ENCODE results near the gene MKI67. TPM values are rescaled to one million over a fixed set of nuclear protein-coding genes. Genes with fewer than 3 reads are reported as not detected.
A peak's percentile ranks its signal among the peaks of the same experiment; 100 is the strongest.

MKI67 gene
- polyA plus RNA-seq, 2 of the 4 experiments (the other 2 are of a cell fraction): 33.8 to 51.7 TPM

DNA sequence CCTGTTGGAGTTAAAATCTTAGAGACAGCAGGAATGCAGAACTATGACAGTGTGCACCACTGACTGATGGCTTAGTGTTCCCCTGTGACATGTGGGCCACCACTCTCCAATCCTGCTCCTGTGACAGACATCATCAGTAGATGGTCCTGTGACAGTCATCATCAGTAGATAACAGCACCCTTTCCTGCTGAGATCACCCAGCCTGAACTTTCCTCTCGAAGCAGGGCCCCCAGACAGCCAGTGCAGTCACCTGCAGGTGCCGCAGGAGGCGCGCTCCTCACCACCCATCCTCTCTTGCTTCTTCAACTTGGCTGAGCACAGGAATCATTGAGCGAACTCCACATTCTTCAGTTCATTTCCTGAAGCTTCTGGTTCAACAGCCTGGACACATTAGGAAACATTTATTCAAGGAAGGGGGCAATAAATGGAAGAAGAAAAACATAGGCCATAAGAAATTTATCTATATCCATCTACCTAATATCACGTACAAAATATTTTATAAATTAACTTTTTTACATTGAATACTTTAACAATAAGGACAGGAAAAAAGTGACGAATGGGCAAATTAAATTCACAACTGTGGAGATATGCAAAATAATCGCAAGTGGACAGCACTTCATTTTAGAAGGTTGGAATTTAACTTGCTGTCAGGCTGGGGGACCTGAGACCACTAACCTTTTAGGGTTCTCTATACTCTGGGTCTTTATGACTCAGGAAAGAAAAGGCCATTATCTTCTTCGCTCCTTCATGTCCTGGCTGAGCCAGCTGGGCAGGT lies 32.0 kb upstream of the MKI67 start:
- no peaks in the 10 kb centered on the region for H3K9me3 ChIP-seq
- ChIA-PET CTCF (interaction anchor here (1.4 to 6.0 kb wide), 3 partner anchors 8 to 53 kb away, joined by 4 to 33 read pairs (median 8); no protein-coding TSS in a partner anchor), POLR2A (no interaction called here)
- WGBS (ENCODE audit: missing lambda C conversion rate): 74% methylated on average over 9 of the region's 9 CpGs
- peak overlapping the region; percentile 58; a peak in 5 of 6 replicates for H3K27ac ChIP-seq
- FAIRE-seq (no peak), DNase-seq (ENCODE audit: low read depth in 1 of 2, low spot score in 1 of 2) (no peak), ATAC-seq (no peak)
- H3K4me2 ChIP-seq: no peak overlapping the region
- peaks cover 21% of the 10 kb centered on the region for H3K4me1 ChIP-seq
- no peak for TF ChIP-seq BCL3 (IDR thresholded peaks at IDR 0.05)
- peak; percentile 58 for TF ChIP-seq MAFK (IDR thresholded peaks at IDR 0.05; ENCODE audit: partially characterized antibody)
- TF ChIP-seq EHF (CRISPR knock-in tag; IDR thresholded peaks at IDR 0.05): no peak
- no peak for TF ChIP-seq CHD4 (IDR thresholded peaks at IDR 0.05; ENCODE audit: borderline replicate concordance)
- no peak for TF ChIP-seq ZC3H11A (IDR thresholded peaks at IDR 0.05)
- TF ChIP-seq, protein P1, sequence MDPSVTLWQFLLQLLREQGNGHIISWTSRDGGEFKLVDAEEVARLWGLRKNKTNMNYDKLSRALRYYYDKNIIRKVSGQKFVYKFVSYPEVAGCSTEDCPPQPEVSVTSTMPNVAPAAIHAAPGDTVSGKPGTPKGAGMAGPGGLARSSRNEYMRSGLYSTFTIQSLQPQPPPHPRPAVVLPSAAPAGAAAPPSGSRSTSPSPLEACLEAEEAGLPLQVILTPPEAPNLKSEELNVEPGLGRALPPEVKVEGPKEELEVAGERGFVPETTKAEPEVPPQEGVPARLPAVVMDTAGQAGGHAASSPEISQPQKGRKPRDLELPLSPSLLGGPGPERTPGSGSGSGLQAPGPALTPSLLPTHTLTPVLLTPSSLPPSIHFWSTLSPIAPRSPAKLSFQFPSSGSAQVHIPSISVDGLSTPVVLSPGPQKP (IDR thresholded peaks at IDR 0.05; ENCODE audit: low read depth, low read length): no peak
- TF ChIP-seq RCOR1 (IDR thresholded peaks at IDR 0.05; ENCODE audit: low read depth, low read length): no peak
- H3K4me3 ChIP-seq: no peak overlapping the region

- H3K4me2 ChIP-seq: peak overlapping the region; percentile 63
- peaks cover 21% of the 10 kb centered on the region for H3K4me1 ChIP-seq
- ATAC-seq (peak; percentile 76 to 85; a peak in 5 of 6 replicates), FAIRE-seq (no peak), DNase-seq (ENCODE audit: low read depth in 1 of 2, low spot score in 1 of 2) (peak in 1 of 2 experiments; percentile 56)
- 23% methylated on average over 9 of the region's 9 CpGs for WGBS (ENCODE audit: missing lambda C conversion rate)
- TF ChIP-seq ESRRA (IDR thresholded peaks at IDR 0.05; ENCODE audit: borderline replicate concordance, low read length): no peak
- no peak for TF ChIP-seq HOXB13 (CRISPR knock-in tag; IDR thresholded peaks at IDR 0.05; ENCODE audit: low read depth)
- 0 out of 4 replicates have a peak, but pooled peaks of 1 of the 2 experiments have one; percentile 11 for TF ChIP-seq CEBPB (IDR thresholded peaks at IDR 0.05)
- H3K27ac ChIP-seq: peak overlapping the region; percentile 58
- H3K4me3 ChIP-seq: no peak overlapping the region
- CTCF ChIA-PET: interaction anchor here (0.8 to 1.6 kb wide), 8 partner anchors 8 to 79 kb away, joined by 3 to 8 read pairs (median 3); no protein-coding TSS in a partner anchor
- POLR2A ChIA-PET: no interaction called here
- H3K9me3 ChIP-seq: no peaks in the 10 kb centered on the region
These were observed 31.0 kb upstream of the MKI67 start for GRCh38 chr10:128156999-128157755.

GRCh38 chr10:128152741-128153580 lies 26.7 kb upstream of the MKI67 start:
- Histone ChIP-seq H3K4me3 (no peak overlapping the region), H3K4me2 (no peak overlapping the region), H3K27ac (no peak overlapping the region), H3K4me1 (peaks cover 22% of the 10 kb centered on the region), H3K9me3 (no peaks in the 10 kb centered on the region)
- ATAC-seq (no peak), FAIRE-seq (no peak), DNase-seq (ENCODE audit: low read depth in 1 of 2, low spot score in 1 of 2) (no peak)
- ChIA-PET CTCF (interaction anchor here (0.8 to 2.6 kb wide), 7 partner anchors 10 to 437 kb away, joined by 3 to 12 read pairs (median 3); no protein-coding TSS in a partner anchor), POLR2A (no interaction called here)
- WGBS (ENCODE audit: missing lambda C conversion rate): 74% methylated on average over 12 of the region's 13 CpGs
- TF ChIP-seq, protein P2, sequence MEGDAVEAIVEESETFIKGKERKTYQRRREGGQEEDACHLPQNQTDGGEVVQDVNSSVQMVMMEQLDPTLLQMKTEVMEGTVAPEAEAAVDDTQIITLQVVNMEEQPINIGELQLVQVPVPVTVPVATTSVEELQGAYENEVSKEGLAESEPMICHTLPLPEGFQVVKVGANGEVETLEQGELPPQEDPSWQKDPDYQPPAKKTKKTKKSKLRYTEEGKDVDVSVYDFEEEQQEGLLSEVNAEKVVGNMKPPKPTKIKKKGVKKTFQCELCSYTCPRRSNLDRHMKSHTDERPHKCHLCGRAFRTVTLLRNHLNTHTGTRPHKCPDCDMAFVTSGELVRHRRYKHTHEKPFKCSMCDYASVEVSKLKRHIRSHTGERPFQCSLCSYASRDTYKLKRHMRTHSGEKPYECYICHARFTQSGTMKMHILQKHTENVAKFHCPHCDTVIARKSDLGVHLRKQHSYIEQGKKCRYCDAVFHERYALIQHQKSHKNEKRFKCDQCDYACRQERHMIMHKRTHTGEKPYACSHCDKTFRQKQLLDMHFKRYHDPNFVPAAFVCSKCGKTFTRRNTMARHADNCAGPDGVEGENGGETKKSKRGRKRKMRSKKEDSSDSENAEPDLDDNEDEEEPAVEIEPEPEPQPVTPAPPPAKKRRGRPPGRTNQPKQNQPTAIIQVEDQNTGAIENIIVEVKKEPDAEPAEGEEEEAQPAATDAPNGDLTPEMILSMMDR (IDR thresholded peaks at IDR 0.05): no peak
- TF ChIP-seq MYC (IDR thresholded peaks at IDR 0.05; ENCODE audit: borderline replicate concordance, low read length): no peak
- no peak for TF ChIP-seq HEYL (CRISPR knock-in tag; IDR thresholded peaks at IDR 0.05)
- no peak for TF ChIP-seq GATA3 (IDR thresholded peaks at IDR 0.05; ENCODE audit: borderline replicate concordance)
- no peak for TF ChIP-seq CBX2 (IDR thresholded peaks at IDR 0.05; ENCODE audit: borderline replicate concordance, low read depth)
- TF ChIP-seq CHD2 (IDR thresholded peaks at IDR 0.05; ENCODE audit: low read length, partially characterized antibody): no peak
- TF ChIP-seq FOSB (CRISPR knock-in tag; IDR thresholded peaks at IDR 0.05): no peak
- TF ChIP-seq KDM5A (IDR thresholded peaks at IDR 0.05): no peak
- no peak for TF ChIP-seq CEBPB (IDR thresholded peaks at IDR 0.05)
- TF ChIP-seq, protein P3, sequence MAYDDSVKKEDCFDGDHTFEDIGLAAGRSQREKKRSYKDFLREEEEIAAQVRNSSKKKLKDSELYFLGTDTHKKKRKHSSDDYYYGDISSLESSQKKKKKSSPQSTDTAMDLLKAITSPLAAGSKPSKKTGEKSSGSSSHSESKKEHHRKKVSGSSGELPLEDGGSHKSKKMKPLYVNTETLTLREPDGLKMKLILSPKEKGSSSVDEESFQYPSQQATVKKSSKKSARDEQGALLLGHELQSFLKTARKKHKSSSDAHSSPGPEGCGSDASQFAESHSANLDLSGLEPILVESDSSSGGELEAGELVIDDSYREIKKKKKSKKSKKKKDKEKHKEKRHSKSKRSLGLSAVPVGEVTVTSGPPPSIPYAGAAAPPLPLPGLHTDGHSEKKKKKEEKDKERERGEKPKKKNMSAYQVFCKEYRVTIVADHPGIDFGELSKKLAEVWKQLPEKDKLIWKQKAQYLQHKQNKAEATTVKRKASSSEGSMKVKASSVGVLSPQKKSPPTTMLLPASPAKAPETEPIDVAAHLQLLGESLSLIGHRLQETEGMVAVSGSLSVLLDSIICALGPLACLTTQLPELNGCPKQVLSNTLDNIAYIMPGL (CRISPR knock-in tag; IDR thresholded peaks at IDR 0.05; ENCODE audit: borderline replicate concordance): no peak
- no peak for TF ChIP-seq HOXB13 (CRISPR knock-in tag; IDR thresholded peaks at IDR 0.05; ENCODE audit: low read depth)
- TF ChIP-seq TFCP2L1 (CRISPR knock-in tag; IDR thresholded peaks at IDR 0.05): no peak
- no peak for TF ChIP-seq EHF (CRISPR knock-in tag; IDR thresholded peaks at IDR 0.05)
- TF ChIP-seq ZC3H11A (IDR thresholded peaks at IDR 0.05): no peak
- no peak for TF ChIP-seq HOXA7 (CRISPR knock-in tag; IDR thresholded peaks at IDR 0.05)
- no peak for TF ChIP-seq ZSCAN20 (CRISPR knock-in tag; IDR thresholded peaks at IDR 0.05)
- TF ChIP-seq MAZ (IDR thresholded peaks at IDR 0.05; ENCODE audit: borderline replicate concordance, low read depth, low read length): no peak
